HFFc6 (cell line): Measurements from ENCODE around the gene LHX2. TPM values are rescaled to one million over a fixed set of nuclear protein-coding genes. Genes with fewer than 3 reads are reported as not detected.

Experiments used
- DNase-seq: peaks from one replicate; pipeline ENCODE4 v3.0.0-alpha.2; 2018
- H3K27ac Mint-ChIP-seq: 2 replicates; pipeline ENCODE4 v1.8.0; 2020; ENCODE audit warnings: mild to moderate bottlenecking, mixed read lengths
- H3K27me3 Mint-ChIP-seq: 2 replicates; pipeline ENCODE4 v1.8.0; 2021; ENCODE audit warnings: mild to moderate bottlenecking, moderate library complexity, mixed read lengths; ENCODE audit not compliant: insufficient read depth
- H3K36me3 Mint-ChIP-seq: 2 replicates; pipeline ENCODE4 v1.8.0; 2021; ENCODE audit warnings: low read depth, mixed read lengths
- H3K4me1 Mint-ChIP-seq: 2 replicates; pipeline ENCODE4 v1.8.0; 2020; ENCODE audit warnings: low read depth, mixed read lengths
- H3K4me3 Mint-ChIP-seq: 2 replicates; pipeline ENCODE4 v1.8.0; 2020; ENCODE audit warnings: mild to moderate bottlenecking, moderate library complexity, mixed read lengths
- H3K9me3 Mint-ChIP-seq: 2 replicates; pipeline ENCODE4 v1.8.0; 2020; ENCODE audit warnings: mild to moderate bottlenecking, mixed read lengths
- CTCF ChIP-seq: fragments of 200-600 bp; sonication (generic); IDR thresholded peaks from 2 replicates; pipeline ENCODE4 v1.5.0; 2021; ENCODE audit warnings: antibody characterized with exemption, mild to moderate bottlenecking
- total RNA-seq, 6 experiments: library from RNA; stranded (reverse); fragmentation: NEBNext Ultra II Directional; extraction: Animal tissue kit (Norgen Biotek cat#: 25700); gene quantifications; 2 replicates in 1 of 6; 3 replicates in 5 of 6; pipeline ENCODE4 v1.2.3, GENCODE V29; 2021

LHX2 gene
- total RNA-seq, 6 experiments from 2014 or later, result not detected

DNA sequence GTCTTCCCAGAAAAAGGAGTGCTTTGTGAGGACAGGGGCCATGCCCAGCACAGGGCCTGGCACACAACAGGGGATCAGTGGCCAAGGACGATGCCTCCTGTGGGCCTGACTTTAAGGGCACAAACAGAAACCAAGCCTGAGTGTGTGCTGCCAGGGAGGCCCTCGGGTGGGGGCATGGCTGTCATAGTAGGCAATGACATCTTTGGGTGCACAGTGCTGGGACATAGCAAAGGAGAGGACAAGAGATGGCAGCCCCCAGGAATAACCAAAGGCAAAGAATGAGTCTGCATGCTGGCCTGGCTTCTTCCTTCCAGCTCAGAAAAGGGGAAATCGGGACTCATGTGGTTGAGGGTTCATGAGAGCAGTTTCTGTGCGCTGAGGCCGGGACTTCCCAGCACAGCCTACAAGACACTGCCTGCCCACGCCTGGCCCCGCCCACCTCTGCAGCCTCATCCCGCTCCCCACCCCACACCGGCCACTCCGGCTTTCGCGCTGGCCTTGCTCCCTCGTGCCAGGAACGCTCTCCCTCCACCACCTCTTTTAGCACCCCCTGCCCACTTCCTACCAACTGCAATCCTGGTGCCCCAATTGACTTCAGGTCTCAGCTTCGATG is 13.8 kb upstream of the LHX2 start:
- TF ChIP-seq CTCF, result no peak
- Mint-ChIP-seq H3K4me3 (no peak overlapping the region), H3K27me3 (peaks cover 75% of the 10 kb centered on the region), H3K36me3 (no peaks in the 10 kb centered on the region), H3K27ac (no peak overlapping the region), H3K9me3 (no peaks in the 10 kb centered on the region), H3K4me1 (peaks cover 6% of the 10 kb centered on the region)
- DNase-seq, result no peak

- Mint-ChIP-seq H3K36me3 (no peaks in the 10 kb centered on the region), H3K4me1 (peaks cover 6% of the 10 kb centered on the region), H3K9me3 (no peaks in the 10 kb centered on the region), H3K27me3 (peaks cover 81% of the 10 kb centered on the region), H3K27ac (no peak overlapping the region), H3K4me3 (peak overlapping the region; percentile 70; the same call in 1 of the 2 replicates)
- DNase-seq, result no peak
- TF ChIP-seq CTCF, result no peak
These were observed 13.2 kb upstream of the LHX2 start for GRCh38 chr9:123998278-123998925.

- H3K4me3 Mint-ChIP-seq, result peak overlapping the region; percentile 70
- H3K4me1 Mint-ChIP-seq, result peaks cover 6% of the 10 kb centered on the region
- TF ChIP-seq CTCF, result no peak
- no peaks in the 10 kb centered on the region for H3K36me3 Mint-ChIP-seq
- no peaks in the 10 kb centered on the region for H3K9me3 Mint-ChIP-seq
- H3K27me3 Mint-ChIP-seq, result peaks cover 78% of the 10 kb centered on the region
- no peak overlapping the region for H3K27ac Mint-ChIP-seq
- no peak for DNase-seq
These were observed 12.5 kb upstream of the LHX2 start for GRCh38 chr9:123998970-123999621.

DNA sequence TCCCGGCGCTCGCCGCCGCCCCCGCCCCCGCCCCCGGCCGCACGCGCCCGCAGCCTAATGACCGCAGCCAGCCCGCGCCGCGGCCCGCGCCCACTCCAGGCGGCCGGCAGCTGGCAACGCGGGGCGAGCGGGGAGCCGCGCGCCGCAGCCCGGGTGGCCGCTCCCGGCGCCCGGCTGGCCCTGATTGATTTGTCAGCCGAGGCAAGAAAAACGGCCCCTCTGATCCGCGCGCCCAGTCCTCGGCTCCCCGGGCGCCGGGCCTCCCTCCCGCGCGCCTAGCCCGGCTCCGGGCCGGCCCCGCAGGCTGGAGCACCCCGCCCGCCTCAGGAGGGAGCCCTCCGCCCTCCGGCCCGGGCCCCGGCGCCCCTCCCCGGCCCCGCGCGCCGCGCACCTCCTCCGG is 11.9 kb upstream of the LHX2 start:
- no peaks in the 10 kb centered on the region for H3K36me3 Mint-ChIP-seq
- peaks cover 76% of the 10 kb centered on the region for H3K27me3 Mint-ChIP-seq
- DNase-seq, result no peak

More for the DNA sequence above, 11.9 kb upstream of the LHX2 start:
- H3K9me3 Mint-ChIP-seq, result no peaks in the 10 kb centered on the region
- TF ChIP-seq CTCF, result no peak
- no peak overlapping the region for H3K27ac Mint-ChIP-seq
- no peak overlapping the region for H3K4me3 Mint-ChIP-seq
- H3K4me1 Mint-ChIP-seq, result peaks cover 6% of the 10 kb centered on the region
